Measurements from ENCODE around the gene PRDM8.

DNA sequence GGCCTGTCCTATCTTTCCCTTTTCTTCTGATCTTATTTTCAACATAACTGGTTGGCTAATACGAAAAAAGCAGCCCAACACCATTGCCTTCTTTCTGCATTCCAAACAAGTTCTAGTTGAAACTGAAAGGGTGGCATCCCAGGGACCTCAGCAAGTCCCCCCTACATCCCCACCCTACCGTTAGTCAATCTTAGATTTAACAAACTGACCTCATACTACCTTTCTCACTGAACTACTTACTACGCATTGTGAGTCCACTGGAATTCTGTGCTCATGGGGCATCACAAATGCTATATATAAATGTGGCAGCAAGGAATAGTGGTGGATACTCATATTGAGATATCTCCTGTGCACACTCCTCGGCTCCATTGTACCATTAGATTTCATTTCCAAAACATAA, 36.1 kb downstream of the PRDM8 start:
- TF ChIP-seq CTCF (IDR thresholded peaks at IDR 0.05; ENCODE audit: low read length) (no peak), EZH2 (optimal IDR thresholded peaks at IDR 0.05; ENCODE audit: low read depth, low read length) (no peak), EZH2phosphoT487 (IDR thresholded peaks at IDR 0.05; ENCODE audit: low read length) (no peak)
